Measurements from ENCODE around the gene CLCN3. TPM values are rescaled to one million over a fixed set of nuclear protein-coding genes. Genes with fewer than 3 reads are reported as not detected.

The CLCN3 gene
- total RNA-seq, 1 experiment from 2014 or later, result 38.3 TPM

DNA sequence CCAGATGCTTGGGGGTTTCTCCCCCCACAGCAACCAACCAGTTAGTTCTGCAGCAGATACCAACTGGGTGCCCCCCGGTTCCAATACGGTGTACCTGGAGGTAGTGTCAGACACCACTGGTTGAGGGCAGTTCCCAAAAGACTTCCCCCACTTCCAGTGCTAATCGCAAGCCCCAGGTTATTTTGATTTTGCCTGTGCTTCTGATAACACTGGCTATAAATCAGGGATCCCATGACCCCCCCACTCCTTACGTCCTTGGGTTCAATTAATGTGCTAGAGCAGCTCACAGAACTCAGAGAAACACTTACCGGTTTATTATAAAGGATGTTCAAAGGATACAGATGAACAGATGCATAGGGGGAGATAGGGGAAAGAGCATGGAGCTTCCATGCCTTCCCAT lies 5.5 kb downstream of the CLCN3 start:
- in situ Hi-C loops (cut with HindIII; ENCODE audit: low pct_unique_long_range_greater_than_20kb, low sequenced_read_pairs) (no loop called here), intact Hi-C loops (cut with micrococcal nuclease; ENCODE audit: unreplicated experiment) (no loop called here)
- ATAC-seq (no peak), DNase-seq (ENCODE audit: low read depth, low spot score) (no peak)
- H3K4me3 ChIP-seq (ENCODE audit: low read depth in 2 of 2, low read length in 2 of 2), result no peak overlapping the region
- BruUV-seq (replicated peaks), result no TSS peak
- peaks cover 5% of the 10 kb centered on the region for H3K4me1 ChIP-seq (ENCODE audit: control insufficient read depth, insufficient read depth, low read length)
- no peaks in the 10 kb centered on the region for H3K9me3 ChIP-seq (ENCODE audit: control insufficient read depth, insufficient read depth, low read depth, low read length)
- ChIA-PET POLR2A (no interaction called here), CTCF (no interaction called here)
- H3K36me3 ChIP-seq (ENCODE audit: control insufficient read depth, insufficient read depth, low read length), result peaks cover 2% of the 10 kb centered on the region; the same call in 1 of the 2 replicates
- H3K27me3 ChIP-seq (ENCODE audit: control insufficient read depth, insufficient read depth, low read length), result no peaks in the 10 kb centered on the region
- TF ChIP-seq SIN3A (IDR thresholded peaks at IDR 0.05; ENCODE audit: borderline replicate concordance, insufficient read depth, low read depth, low read length) (no peak), TCF7L2 (IDR thresholded peaks at IDR 0.05; ENCODE audit: low read depth, low read length) (no peak), POLR2AphosphoS5 (IDR thresholded peaks at IDR 0.05; ENCODE audit: low read depth, low read length) (no peak)
- TF ChIP-seq, protein P1, sequence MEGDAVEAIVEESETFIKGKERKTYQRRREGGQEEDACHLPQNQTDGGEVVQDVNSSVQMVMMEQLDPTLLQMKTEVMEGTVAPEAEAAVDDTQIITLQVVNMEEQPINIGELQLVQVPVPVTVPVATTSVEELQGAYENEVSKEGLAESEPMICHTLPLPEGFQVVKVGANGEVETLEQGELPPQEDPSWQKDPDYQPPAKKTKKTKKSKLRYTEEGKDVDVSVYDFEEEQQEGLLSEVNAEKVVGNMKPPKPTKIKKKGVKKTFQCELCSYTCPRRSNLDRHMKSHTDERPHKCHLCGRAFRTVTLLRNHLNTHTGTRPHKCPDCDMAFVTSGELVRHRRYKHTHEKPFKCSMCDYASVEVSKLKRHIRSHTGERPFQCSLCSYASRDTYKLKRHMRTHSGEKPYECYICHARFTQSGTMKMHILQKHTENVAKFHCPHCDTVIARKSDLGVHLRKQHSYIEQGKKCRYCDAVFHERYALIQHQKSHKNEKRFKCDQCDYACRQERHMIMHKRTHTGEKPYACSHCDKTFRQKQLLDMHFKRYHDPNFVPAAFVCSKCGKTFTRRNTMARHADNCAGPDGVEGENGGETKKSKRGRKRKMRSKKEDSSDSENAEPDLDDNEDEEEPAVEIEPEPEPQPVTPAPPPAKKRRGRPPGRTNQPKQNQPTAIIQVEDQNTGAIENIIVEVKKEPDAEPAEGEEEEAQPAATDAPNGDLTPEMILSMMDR (IDR thresholded peaks at IDR 0.05), result no peak
- TF ChIP-seq, protein P2, sequence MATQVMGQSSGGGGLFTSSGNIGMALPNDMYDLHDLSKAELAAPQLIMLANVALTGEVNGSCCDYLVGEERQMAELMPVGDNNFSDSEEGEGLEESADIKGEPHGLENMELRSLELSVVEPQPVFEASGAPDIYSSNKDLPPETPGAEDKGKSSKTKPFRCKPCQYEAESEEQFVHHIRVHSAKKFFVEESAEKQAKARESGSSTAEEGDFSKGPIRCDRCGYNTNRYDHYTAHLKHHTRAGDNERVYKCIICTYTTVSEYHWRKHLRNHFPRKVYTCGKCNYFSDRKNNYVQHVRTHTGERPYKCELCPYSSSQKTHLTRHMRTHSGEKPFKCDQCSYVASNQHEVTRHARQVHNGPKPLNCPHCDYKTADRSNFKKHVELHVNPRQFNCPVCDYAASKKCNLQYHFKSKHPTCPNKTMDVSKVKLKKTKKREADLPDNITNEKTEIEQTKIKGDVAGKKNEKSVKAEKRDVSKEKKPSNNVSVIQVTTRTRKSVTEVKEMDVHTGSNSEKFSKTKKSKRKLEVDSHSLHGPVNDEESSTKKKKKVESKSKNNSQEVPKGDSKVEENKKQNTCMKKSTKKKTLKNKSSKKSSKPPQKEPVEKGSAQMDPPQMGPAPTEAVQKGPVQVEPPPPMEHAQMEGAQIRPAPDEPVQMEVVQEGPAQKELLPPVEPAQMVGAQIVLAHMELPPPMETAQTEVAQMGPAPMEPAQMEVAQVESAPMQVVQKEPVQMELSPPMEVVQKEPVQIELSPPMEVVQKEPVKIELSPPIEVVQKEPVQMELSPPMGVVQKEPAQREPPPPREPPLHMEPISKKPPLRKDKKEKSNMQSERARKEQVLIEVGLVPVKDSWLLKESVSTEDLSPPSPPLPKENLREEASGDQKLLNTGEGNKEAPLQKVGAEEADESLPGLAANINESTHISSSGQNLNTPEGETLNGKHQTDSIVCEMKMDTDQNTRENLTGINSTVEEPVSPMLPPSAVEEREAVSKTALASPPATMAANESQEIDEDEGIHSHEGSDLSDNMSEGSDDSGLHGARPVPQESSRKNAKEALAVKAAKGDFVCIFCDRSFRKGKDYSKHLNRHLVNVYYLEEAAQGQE (IDR thresholded peaks at IDR 0.05; ENCODE audit: insufficient read depth in 1 of 2, low read depth in 2 of 2, low read length in 1 of 2), result no peak
- H3K27ac ChIP-seq (ENCODE audit: low read length), result no peak overlapping the region

DNA sequence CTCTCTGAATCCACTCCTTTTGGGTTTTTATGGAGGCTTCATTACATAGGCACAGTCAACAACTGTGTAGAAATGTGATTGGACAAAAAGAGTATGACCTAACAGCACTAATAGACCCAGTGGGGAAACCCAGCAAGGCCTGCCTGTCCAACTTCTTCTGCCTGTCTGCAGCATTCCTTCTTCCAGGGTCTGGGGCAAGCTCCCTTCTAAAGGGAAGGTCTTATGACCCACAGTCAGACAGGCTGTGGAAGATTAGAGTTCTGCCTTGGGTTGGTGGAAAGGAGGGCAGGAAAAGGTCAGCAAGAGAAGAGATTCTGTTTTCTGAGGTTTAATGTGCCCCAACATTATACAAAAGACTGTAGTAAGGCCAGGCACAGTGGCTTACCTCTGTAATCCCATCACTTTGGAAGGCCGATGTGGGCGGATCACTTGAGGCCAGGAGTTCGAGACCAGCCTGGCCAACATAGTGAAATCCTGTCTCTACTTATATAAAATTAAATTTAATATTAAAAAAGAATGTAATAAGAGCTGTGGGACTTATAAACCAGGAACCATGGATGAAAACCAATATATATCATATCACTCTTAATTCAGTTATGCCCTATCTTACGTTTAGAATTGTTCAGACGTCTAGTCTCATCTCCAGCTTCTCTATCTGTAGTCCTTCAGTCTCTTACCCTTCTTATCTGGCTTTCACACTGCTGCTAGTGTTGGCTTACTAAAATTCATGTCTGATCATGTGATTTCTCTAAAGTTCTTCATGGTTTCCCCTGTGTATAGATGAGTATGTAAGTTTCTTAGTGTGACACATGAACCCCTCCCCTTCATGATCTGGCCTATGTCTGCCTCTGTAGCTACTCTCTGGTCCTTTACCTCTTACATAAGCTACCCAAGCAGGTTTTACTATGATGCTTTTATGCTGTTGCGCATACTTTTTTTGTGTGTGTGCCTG lies 6.2 kb downstream of the CLCN3 start:
- ATAC-seq (no peak), DNase-seq (ENCODE audit: low read depth, low spot score) (no peak)
- CTCF ChIA-PET, result no interaction called here
- in situ Hi-C loops (cut with HindIII; ENCODE audit: low pct_unique_long_range_greater_than_20kb, low sequenced_read_pairs), result no loop called here
- no peak overlapping the region for H3K4me3 ChIP-seq (ENCODE audit: low read depth in 2 of 2, low read length in 2 of 2)
- no peaks in the 10 kb centered on the region for H3K9me3 ChIP-seq (ENCODE audit: control insufficient read depth, insufficient read depth, low read depth, low read length)
- no peak overlapping the region for H3K27ac ChIP-seq (ENCODE audit: low read length)
- intact Hi-C loops (cut with micrococcal nuclease; ENCODE audit: unreplicated experiment), result no loop called here
- H3K36me3 ChIP-seq (ENCODE audit: control insufficient read depth, insufficient read depth, low read length), result no peaks in the 10 kb centered on the region
- POLR2A ChIA-PET, result interaction anchor here (0.6 kb wide), 1 partner anchor 33 kb away, joined by 3 read pairs; no protein-coding TSS in a partner anchor
- no peak for TF ChIP-seq SIN3A (IDR thresholded peaks at IDR 0.05; ENCODE audit: borderline replicate concordance, insufficient read depth, low read depth, low read length)
- no peak for TF ChIP-seq POLR2AphosphoS5 (IDR thresholded peaks at IDR 0.05; ENCODE audit: low read depth, low read length)
- no peak for TF ChIP-seq TCF7L2 (IDR thresholded peaks at IDR 0.05; ENCODE audit: low read depth, low read length)
- TF ChIP-seq, protein P1 (IDR thresholded peaks at IDR 0.05), result no peak
- TF ChIP-seq, protein P2 (IDR thresholded peaks at IDR 0.05; ENCODE audit: insufficient read depth in 1 of 2, low read depth in 2 of 2, low read length in 1 of 2), result no peak
- BruUV-seq (replicated peaks), result no TSS peak
- H3K4me1 ChIP-seq (ENCODE audit: control insufficient read depth, insufficient read depth, low read length), result peaks cover 5% of the 10 kb centered on the region
- no peaks in the 10 kb centered on the region for H3K27me3 ChIP-seq (ENCODE audit: control insufficient read depth, insufficient read depth, low read length)

Data from Panc1 (cell line).